ENCODE measurements around the gene WDR73.

Gene WDR73

DNA sequence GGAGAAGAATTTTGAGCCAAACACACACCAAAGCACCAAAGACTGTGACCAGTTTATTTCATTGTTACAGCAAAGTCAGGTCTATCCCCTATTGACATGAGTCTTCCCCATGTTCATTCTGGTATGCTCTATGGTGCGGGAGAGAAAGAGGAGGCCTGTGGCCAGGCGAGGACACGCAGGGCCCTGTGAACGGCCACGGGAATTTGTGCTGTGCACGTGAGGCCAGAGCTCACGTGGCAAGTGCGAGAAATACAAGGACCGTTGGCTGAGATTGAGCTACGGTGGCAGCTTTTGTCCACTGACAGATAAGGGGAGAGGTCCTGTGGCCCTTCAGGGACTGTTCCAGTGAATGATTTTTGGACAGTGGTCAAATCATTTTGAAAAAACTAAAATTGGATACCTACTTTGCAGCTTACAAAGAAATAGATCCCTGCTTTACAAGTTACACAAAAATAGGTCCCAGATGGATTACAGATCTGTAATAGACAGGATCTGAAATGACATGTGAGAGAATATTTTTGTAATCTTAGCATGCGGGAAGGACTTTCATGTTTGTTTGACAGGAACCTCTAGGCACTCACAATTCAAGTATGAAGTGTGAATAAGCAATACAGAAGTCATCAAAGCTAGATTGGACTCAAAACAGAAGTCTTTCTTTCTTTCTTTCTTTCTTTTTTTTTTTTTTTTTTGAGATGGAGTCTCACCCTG lies 44.1 kb downstream of the WDR73 start:
- no peak for DNase-seq

GRCh38 chr15:84608707-84609284 lies 45.3 kb downstream of the WDR73 start:
- DNase-seq = no peak

- no peak for DNase-seq
Measured at GRCh38 chr15:84606653-84607120, 47.4 kb downstream of the WDR73 start.

GRCh38 chr15:84605554-84605882 lies 48.6 kb downstream of the WDR73 start:
- DNase-seq = no peak

DNA sequence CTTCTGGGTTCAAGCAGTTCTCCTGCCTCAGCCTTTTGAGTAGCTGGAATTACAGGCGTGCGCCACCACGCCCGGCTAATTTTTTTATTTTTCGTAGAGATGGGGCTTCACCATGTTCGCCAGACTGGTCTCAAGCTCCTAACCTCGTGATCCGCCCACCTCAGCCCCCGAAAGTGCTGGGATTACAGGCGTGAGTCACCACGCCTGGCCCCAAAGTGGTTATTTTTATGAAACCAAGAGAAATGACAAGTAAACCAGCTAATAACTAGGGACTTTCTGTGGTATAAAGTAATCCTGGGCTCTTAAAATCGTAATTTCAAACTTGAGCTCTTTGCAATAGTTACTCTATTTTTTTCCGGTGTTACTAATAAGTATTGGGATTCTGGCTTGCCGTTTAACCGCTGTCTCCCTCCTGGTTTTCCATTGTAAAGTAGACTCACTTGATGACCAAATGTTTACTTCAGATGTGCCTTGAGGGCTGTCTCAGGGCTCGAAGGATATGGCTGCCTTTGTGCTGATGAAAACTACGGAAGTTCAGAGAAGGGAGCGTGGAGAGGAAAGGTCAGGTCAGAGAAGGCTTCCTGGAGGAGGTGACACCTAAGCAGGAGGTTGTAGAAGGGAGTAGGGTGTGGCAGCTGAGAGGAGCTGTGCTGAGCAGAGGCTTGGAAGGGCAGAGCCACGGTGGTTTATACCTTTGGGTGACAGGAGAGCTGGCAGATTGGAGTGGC lies 49.1 kb downstream of the WDR73 start:
- peak; percentile 79 for DNase-seq

- no peak for DNase-seq
Measured at GRCh38 chr15:84603630-84604379, 50.3 kb downstream of the WDR73 start.

DNA sequence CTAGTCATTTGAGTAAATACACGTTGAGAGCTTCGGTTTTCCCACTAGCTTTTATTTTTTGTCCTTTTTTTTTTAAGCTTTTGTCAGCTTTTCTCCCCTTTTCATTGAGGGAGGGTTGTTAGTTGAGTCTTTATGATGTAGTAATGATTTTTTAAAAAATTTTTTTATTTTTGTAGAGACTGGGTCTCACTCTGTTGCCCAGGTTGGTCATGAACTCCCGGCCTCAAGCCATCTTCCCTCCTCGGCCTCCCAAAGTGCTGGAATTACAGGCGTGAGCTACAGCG lies 52.6 kb downstream of the WDR73 start:
- no peak for DNase-seq

DNA sequence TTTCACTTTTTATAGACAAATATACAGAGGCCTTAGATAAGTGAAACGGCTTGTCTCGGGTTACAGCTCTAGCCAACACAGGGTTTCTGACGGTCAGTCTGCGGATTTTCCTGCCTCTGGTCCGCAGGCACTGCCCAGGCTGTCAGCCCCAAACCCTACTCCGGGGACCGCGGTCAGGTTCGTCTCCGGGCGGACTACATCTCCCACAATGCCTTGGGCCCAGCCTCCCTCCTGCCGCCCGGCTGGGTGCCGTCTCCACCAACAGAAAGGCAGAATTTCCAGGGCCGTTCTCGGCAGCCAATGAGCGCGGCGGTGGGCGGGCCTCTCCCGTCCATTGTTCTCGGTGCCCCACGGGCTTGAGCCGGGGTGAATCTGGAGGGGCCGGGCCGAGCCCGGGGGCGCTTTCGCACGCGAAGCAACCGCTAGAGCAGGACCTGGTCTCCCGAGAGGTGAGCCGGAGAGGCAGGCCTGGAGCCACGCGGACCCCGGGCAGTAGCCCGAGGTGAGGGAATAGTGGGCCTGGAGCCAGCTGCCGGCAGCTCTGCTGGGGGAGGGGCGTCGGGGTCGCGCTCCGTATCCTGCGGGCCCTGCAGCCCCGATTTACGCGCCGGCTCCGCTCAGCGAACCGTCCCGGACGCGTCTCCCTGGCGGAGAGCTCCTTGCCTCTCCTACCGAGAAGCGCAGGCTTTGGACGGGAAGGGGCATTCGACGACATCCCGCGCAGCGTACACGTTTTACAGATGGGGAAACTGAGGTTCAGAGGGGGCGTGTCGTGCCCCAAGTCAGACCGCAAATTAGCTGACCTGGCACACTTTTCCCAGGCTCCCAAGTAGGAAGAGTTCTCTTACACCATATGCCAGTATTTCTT lies 53.2 kb downstream of the WDR73 start, which contains the start of gene ZSCAN2:
Gene ZSCAN2, plus strand, starts transcription at position 323 of the 868 bp plus-strand sequence. CDS start 2,919 bp downstream, outside the sequence.
- peak; percentile 96 for DNase-seq

DNA sequence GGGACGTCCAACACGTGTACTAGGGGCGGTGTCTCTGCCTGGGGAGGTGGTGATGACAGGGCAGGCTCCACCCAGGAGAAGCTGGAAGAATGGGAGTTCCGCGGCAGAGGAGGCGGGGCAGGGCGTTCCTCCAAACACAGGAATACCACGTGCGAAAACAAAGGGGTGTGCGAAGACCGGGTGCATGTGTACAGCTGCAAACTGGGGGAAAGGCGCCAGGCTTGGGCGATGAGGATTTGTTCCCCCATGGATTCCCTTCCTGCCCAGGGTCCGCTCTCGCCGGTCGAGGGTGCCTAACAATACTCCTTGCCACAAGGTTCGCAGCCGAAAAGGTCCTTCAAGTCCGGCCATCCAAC lies 53.8 kb downstream of the WDR73 start:
- DNase-seq = peak; percentile 61

DNA sequence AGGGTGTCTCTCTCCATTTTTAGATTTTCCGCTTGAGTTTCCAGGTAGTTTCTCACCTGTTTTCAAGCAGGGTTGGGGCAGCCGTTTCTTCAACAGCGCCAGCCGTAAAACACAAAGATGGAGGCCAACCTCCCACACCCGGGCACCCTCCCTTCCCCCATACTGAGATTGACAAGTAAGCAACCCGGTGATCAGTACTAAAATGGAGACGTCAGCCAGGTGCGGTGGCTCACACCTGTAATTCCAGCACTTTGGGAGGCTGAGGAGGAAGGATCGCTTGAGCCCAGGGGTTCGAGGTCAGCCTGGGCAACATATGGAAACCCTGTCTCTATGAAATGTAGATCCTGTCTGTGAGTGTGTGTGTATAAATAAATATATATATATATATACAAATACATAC lies 54.2 kb downstream of the WDR73 start:
- DNase-seq = no peak

- peak; percentile 46 for DNase-seq
Measured at GRCh38 chr15:84598993-84599392, 55.1 kb downstream of the WDR73 start.

GRCh38 chr15:84598250-84598649 lies 55.8 kb downstream of the WDR73 start:
- peak; percentile 8 for DNase-seq

DNA sequence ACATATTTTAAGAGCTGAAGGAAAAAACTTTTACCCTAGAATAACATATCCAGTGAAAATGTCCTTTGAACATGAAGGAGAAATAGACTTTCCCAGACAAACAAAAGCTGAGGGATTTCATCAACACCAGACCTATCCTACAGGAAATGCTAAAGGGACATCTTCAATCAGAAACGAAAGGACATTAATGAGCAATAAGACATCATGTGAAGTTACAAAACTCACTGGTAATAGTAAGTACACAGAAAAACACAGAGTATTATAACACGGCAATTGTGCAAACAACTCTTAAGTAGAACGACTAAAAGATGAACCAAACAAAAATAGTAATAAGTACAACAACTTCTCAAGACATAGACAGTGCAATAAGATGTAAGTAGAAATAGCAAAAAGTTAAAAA lies 56.8 kb downstream of the WDR73 start:
- no peak for DNase-seq

- no peak for DNase-seq
Measured at GRCh38 chr15:84595660-84596059, 58.4 kb downstream of the WDR73 start.

- no peak for DNase-seq
Measured at GRCh38 chr15:84594617-84595290, 59.3 kb downstream of the WDR73 start.

- no peak for DNase-seq
Measured at GRCh38 chr15:84591815-84592214, 62.3 kb downstream of the WDR73 start.

DNA sequence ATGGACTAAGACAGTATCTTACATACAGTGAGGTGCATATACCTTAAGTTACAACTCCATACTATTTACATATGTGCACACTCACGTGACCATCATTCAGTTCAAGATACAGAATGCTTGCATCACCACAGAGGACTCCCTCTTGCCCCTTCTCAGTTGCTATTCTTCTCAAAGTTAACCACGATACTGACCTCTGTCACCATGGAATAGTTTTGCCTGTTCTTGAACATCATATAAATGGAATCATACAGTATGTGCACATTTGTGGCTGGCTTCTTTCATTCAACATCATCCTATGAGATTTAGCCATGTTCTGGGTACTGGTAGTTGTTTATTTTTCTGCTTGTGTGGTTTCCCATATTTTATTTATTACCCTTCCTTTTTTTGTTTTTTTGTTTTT lies 63.7 kb downstream of the WDR73 start:
- no peak for DNase-seq

Measured in stimulated activated CD4-positive, alpha-beta T cell treated with anti-CD3 and anti-CD28 coated beads, Interleukin-4, amount 100 ng/mL, for 24 hours (primary cell).